ENCODE results near the gene VENTX. TPM values are rescaled to one million over a fixed set of nuclear protein-coding genes. Genes with fewer than 3 reads are reported as not detected.

The VENTX gene
- total RNA-seq, 3 donors from 2014 or later (not counting 1 experiment from before 2014, with no cell fraction given) = 0.48 to 4.1 (median 0.75) TPM

DNA sequence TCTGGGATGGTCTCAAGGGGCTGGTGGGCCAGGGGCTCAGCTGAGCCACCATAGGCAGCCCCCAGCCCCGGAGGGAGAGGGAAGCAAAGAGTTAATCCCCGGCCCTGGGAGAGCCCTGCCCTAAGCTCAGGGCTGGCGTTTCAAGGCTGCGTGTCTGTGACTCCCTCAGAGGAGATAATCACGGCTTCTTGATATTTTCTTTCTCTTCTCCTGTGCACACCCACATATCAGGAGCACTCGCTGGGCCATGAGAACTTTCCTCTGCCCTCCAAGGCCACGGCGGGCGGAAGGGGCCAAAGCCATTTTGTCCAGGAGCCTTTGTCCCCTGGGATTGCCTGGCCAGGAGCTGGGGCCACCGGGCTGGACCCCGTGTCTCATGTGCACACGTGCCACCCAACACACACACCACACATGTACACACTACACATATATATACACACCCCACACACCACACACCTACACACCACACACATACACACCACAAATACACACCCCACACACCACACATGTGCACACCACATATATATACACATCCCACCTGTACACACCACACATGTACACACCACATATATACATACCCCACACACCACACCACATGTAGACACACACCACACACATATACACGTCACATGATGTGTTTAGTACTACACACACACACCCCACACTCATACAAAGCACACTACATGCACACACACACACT is 16.9 kb downstream of the VENTX start:
- Histone ChIP-seq H3K27me3 (ENCODE audit: control insufficient read depth, insufficient read depth, low read length) (no peaks in the 10 kb centered on the region), H3K9me3 (ENCODE audit: control insufficient read depth, insufficient read depth, low read length) (no peaks in the 10 kb centered on the region), H3K27ac (ENCODE audit: low read length) (no peak overlapping the region), H3K4me1 (ENCODE audit: control insufficient read depth, insufficient read depth, low read length) (peaks cover 29% of the 10 kb centered on the region), H3K36me3 (ENCODE audit: control insufficient read depth, insufficient read depth, low read length) (no peaks in the 10 kb centered on the region), H3K4me3 (ENCODE audit: low read length) (no peak overlapping the region)
- DNase-seq (no peak), ATAC-seq (no peak)
- Mint-ChIP-seq H3K36me3 (no peaks in the 10 kb centered on the region), H3K4me3 (no peak overlapping the region), H3K9me3 (no peaks in the 10 kb centered on the region), H3K27ac (no peak overlapping the region), H3K4me1 (peaks cover 15 to 26% of the 10 kb centered on the region in 2 donors), H3K27me3 (ENCODE audit: low read depth in 2 of 2) (peaks cover 0 to 6% of the 10 kb centered on the region in 2 donors)
- intact Hi-C loops (cut with micrococcal nuclease) = no loop called here
- WGBS (ENCODE audit: insufficient coverage) = 79% methylated on average over 13 of the region's 13 CpGs
- TF ChIP-seq CTCF (IDR thresholded peaks at IDR 0.05) = no peak

GRCh38 chr10:133255323-133255722 is 17.7 kb downstream of the VENTX start:
- TF ChIP-seq CTCF (IDR thresholded peaks at IDR 0.05) = no peak
- peaks cover 36% of the 10 kb centered on the region for H3K4me1 ChIP-seq (ENCODE audit: control insufficient read depth, insufficient read depth, low read length)
- peaks cover 0 to 4% of the 10 kb centered on the region in 2 donors for H3K27me3 Mint-ChIP-seq (ENCODE audit: low read depth in 2 of 2)
- no peak overlapping the region for H3K27ac Mint-ChIP-seq
- no peak overlapping the region for H3K4me3 ChIP-seq (ENCODE audit: low read length)
- intact Hi-C loops (cut with micrococcal nuclease) = no loop called here
- WGBS (ENCODE audit: insufficient coverage) = 95% methylated on average over 15 of the region's 15 CpGs
- H3K9me3 Mint-ChIP-seq = no peaks in the 10 kb centered on the region
- no peak overlapping the region for H3K27ac ChIP-seq (ENCODE audit: low read length)
- DNase-seq (no peak), ATAC-seq (no peak)
- no peak overlapping the region for H3K4me3 Mint-ChIP-seq
- no peaks in the 10 kb centered on the region for H3K9me3 ChIP-seq (ENCODE audit: control insufficient read depth, insufficient read depth, low read length)
- H3K27me3 ChIP-seq (ENCODE audit: control insufficient read depth, insufficient read depth, low read length) = no peaks in the 10 kb centered on the region
- no peaks in the 10 kb centered on the region for H3K36me3 ChIP-seq (ENCODE audit: control insufficient read depth, insufficient read depth, low read length)
- H3K36me3 Mint-ChIP-seq = no peaks in the 10 kb centered on the region
- H3K4me1 Mint-ChIP-seq = peaks cover 22 to 32% of the 10 kb centered on the region in 2 donors

DNA sequence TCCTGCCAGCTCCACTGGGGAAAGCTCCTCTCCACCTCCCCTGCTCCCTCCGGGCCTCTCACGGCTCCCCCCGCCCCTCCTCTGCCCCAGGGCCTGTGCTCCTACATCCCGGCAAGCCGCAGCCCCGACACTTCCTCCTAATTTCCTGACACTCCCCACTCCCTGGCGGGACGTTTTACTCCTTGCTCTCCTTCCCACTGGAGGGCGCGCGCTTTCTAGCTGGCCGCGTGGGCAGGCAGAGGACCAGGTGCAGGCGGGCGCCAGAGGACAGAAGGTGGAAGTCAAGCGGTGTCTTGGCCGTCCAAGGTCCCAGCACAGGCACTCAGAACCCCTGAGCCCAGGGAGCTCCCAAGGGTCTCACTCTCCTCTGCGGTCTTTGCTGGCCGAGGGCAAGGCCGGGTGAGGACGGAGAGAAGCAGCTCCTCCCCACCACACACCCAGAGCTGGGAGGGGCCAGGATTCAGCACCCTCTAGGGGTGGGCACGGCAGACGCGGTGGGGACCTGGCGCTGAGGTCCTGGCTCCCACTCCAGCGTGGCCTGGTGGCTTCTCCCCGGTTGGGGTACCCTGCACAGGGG is 19.9 kb downstream of the VENTX start:
- peaks cover 23 to 46% of the 10 kb centered on the region in 2 donors for H3K4me1 Mint-ChIP-seq
- H3K36me3 Mint-ChIP-seq = no peaks in the 10 kb centered on the region
- H3K27ac Mint-ChIP-seq = peak overlapping the region; percentile 34 to 81
- peak overlapping the region; percentile 80 for H3K27ac ChIP-seq (ENCODE audit: low read length)
- H3K36me3 ChIP-seq (ENCODE audit: control insufficient read depth, insufficient read depth, low read length) = peaks cover 2% of the 10 kb centered on the region
- 9% methylated on average over 27 of the region's 27 CpGs for WGBS (ENCODE audit: insufficient coverage)
- H3K4me3 Mint-ChIP-seq = peak overlapping the region; percentile 61
- intact Hi-C loops (cut with micrococcal nuclease) = loop anchor here (2.0 kb wide), 1 partner anchor 21 kb away; no protein-coding TSS in a partner anchor
- peak; percentile 19 for TF ChIP-seq CTCF (IDR thresholded peaks at IDR 0.05)
- H3K4me1 ChIP-seq (ENCODE audit: control insufficient read depth, insufficient read depth, low read length) = peaks cover 55% of the 10 kb centered on the region
- H3K4me3 ChIP-seq (ENCODE audit: low read length) = no peak overlapping the region
- ATAC-seq (peak in 1 of 3 donors; percentile 9), DNase-seq (peak in 1 of 2 donors; percentile 53)
- no peaks in the 10 kb centered on the region for H3K27me3 ChIP-seq (ENCODE audit: control insufficient read depth, insufficient read depth, low read length)
- H3K27me3 Mint-ChIP-seq (ENCODE audit: low read depth in 2 of 2) = peaks cover 0 to 2% of the 10 kb centered on the region in 2 donors
- H3K9me3 Mint-ChIP-seq = no peaks in the 10 kb centered on the region
- H3K9me3 ChIP-seq (ENCODE audit: control insufficient read depth, insufficient read depth, low read length) = no peaks in the 10 kb centered on the region

Measured in natural killer cell (primary cell).